GM18517 (cell line): ENCODE data around the gene GRM4.

ENCODE experiments used
- ATAC-seq: cut with Tn5 transposase; IDR thresholded peaks from one replicate; pipeline ENCODE4 v1.9.1; 2021; ENCODE audit warnings: mild to moderate bottlenecking, moderate library complexity; ENCODE audit not compliant: unreplicated experiment

GRM4 gene

GRCh38 chr6:33983109-33983716, 162.7 kb downstream of the GRM4 start:
- no peak for ATAC-seq

GRCh38 chr6:33981861-33982260, 164.0 kb downstream of the GRM4 start:
- no peak for ATAC-seq

- ATAC-seq = no peak
Measured at GRCh38 chr6:33981421-33981820, 164.5 kb downstream of the GRM4 start.

- no peak for ATAC-seq
Measured at GRCh38 chr6:33980176-33981175, 165.4 kb downstream of the GRM4 start.

- no peak for ATAC-seq
Measured at GRCh38 chr6:33979750-33980149, 166.1 kb downstream of the GRM4 start.

GRCh38 chr6:33978412-33979150, 167.3 kb downstream of the GRM4 start:
- ATAC-seq = no peak

- ATAC-seq = no peak
Measured at GRCh38 chr6:33977606-33978411, 168.1 kb downstream of the GRM4 start.

- no peak for ATAC-seq
Measured at GRCh38 chr6:33976437-33977360, 169.2 kb downstream of the GRM4 start.

- ATAC-seq = no peak
Measured at GRCh38 chr6:33975661-33976436, 170.0 kb downstream of the GRM4 start.

GRCh38 chr6:33974471-33974870, 171.4 kb downstream of the GRM4 start:
- no peak for ATAC-seq

GRCh38 chr6:33974030-33974429, 171.9 kb downstream of the GRM4 start:
- no peak for ATAC-seq

- ATAC-seq = no peak
Measured at GRCh38 chr6:33971580-33971979, 174.3 kb downstream of the GRM4 start.
